Kidney (tissue), 14 donors: ENCODE measurements around the gene FBL. TPM values are rescaled to one million over a fixed set of nuclear protein-coding genes. Genes with fewer than 3 reads are reported as not detected.

Source experiments
- DNase-seq, 5 donors: peaks; one replicate each; pipeline ENCODE4 v3.0.0-alpha.2; 2013 to 2020
- FAIRE-seq: peaks from 2 replicates; lab custom pipeline; 2012; peaks lifted over from hg19 to GRCh38; lab: Jason Lieb, UNC
- H3K27ac ChIP-seq, 2 donors: one replicate each; pipeline ENCODE4 v1.7.0; 2013; ENCODE audit warnings: low read depth in 2 of 2, low read length in 2 of 2, inconsistent platforms in 1 of 2
- H3K27me3 ChIP-seq: one replicate; pipeline ENCODE4 v1.7.1; 2013; ENCODE audit warnings: low read length, inconsistent platforms; ENCODE audit not compliant: control insufficient read depth, insufficient read depth
- H3K36me3 ChIP-seq, 3 donors: one replicate each; pipeline versions ENCODE4 v1.7.0 to v1.7.1; 2013; ENCODE audit warnings: low read length in 3 of 3, control low read depth in 1 of 3, inconsistent platforms in 1 of 3; ENCODE audit not compliant: insufficient read depth in 3 of 3, control insufficient read depth in 2 of 3
- H3K4me1 ChIP-seq, 3 donors: one replicate each; pipeline versions ENCODE4 v1.7.0 to v1.7.1; 2013; ENCODE audit warnings: low read length in 3 of 3, inconsistent platforms in 1 of 3, low read depth in 1 of 3; ENCODE audit not compliant: control insufficient read depth in 2 of 3, insufficient read depth in 2 of 3
- H3K4me3 ChIP-seq, 3 donors: one replicate each; pipeline versions ENCODE4 v1.7.0 to v1.8.1; 2013; ENCODE audit warnings: low read length in 3 of 3, control low read depth in 1 of 3, inconsistent platforms in 1 of 3
- H3K9ac ChIP-seq, 3 donors: one replicate each; pipeline versions ENCODE4 v1.7.0 to v1.7.1; 2013; ENCODE audit warnings: low read length in 3 of 3, control low read depth in 1 of 3, inconsistent platforms in 1 of 3
- H3K9me3 ChIP-seq, 3 donors: one replicate each; pipeline versions ENCODE4 v1.7.0 to v1.7.1; 2013; ENCODE audit warnings: low read length in 3 of 3, control low read depth in 1 of 3, inconsistent platforms in 1 of 3; ENCODE audit not compliant: control insufficient read depth in 2 of 3, insufficient read depth in 1 of 3
- intact Hi-C: fragments of 100-400 bp; cut with DNase I; formaldehyde crosslinking; loops from one replicate; pipeline ENCODE4 v1.11.1; 2022
- polyA plus RNA-seq: library from polyadenylated mRNA; stranded (reverse); fragments of 350-450 nt; fragmentation: Illumina TruSeq; extraction: RNeasy Lipid Tissue Mini Kit (QIAGEN cat#74804); gene quantifications from one replicate; pipeline ENCODE4 v1.2.3, GENCODE V29; 2014; ENCODE audit warnings: low read depth, low replicate concordance; ENCODE audit not compliant: insufficient read depth
- total RNA-seq: library from RNA; stranded (reverse); fragmentation: NEBNext Ultra II Directional; extraction: Animal tissue kit (Norgen Biotek cat#: 25700); gene quantifications from one replicate; pipeline ENCODE4 v1.2.1, GENCODE V29; 2021
- TF ChIP-seq, protein P1 (sequence below): IDR thresholded peaks from 3 replicates; pipeline ENCODE4 v1.5.1; 2012; ENCODE audit warnings: mild to moderate bottlenecking, moderate library complexity, borderline replicate concordance; ENCODE audit not compliant: insufficient read depth; ENCODE audit errors: extremely low read depth
- donor health status: control.
- donor health status: control.
- donor health status: control.
- donor health status: control.
- donor health status: control.
- donor health status: DM: yes; HTN: yes; CAD: no.
- donor health status: Normal renal cell carcinoma (clear cell type).

Gene FBL
- total and polyA plus RNA-seq, 2 donors from 2014 or later: 155 to 165 TPM

DNA sequence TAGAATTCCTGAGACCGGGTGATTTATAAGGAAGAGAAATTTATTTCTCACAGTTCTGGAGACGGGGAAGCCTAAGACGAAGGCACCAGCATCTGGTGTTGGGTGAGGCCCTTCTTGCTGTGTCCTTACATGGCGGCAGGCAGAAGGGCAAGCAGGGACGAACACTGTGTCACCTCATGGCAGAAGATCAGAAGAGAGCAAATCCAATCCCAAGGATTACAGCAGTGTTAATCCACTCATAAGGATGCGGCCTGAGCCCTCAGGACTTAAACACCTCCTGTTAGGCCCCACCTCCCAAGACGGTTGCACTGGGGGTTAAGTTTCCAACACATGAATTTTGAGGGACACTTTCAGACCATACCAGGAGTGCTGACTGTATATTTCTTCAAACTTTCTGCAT lies 6.7 kb upstream of the FBL start:
- Histone ChIP-seq H3K9ac (no peak overlapping the region), H3K27ac (no peak overlapping the region), H3K9me3 (no peaks in the 10 kb centered on the region), H3K4me3 (no peak overlapping the region), H3K4me1 (no peaks in the 10 kb centered on the region), H3K36me3 (no peaks in the 10 kb centered on the region), H3K27me3 (no peaks in the 10 kb centered on the region)
- FAIRE-seq (no peak), DNase-seq (no peak)
- TF ChIP-seq, protein P1, sequence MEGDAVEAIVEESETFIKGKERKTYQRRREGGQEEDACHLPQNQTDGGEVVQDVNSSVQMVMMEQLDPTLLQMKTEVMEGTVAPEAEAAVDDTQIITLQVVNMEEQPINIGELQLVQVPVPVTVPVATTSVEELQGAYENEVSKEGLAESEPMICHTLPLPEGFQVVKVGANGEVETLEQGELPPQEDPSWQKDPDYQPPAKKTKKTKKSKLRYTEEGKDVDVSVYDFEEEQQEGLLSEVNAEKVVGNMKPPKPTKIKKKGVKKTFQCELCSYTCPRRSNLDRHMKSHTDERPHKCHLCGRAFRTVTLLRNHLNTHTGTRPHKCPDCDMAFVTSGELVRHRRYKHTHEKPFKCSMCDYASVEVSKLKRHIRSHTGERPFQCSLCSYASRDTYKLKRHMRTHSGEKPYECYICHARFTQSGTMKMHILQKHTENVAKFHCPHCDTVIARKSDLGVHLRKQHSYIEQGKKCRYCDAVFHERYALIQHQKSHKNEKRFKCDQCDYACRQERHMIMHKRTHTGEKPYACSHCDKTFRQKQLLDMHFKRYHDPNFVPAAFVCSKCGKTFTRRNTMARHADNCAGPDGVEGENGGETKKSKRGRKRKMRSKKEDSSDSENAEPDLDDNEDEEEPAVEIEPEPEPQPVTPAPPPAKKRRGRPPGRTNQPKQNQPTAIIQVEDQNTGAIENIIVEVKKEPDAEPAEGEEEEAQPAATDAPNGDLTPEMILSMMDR: no peak
- intact Hi-C loops: no loop called here

DNA sequence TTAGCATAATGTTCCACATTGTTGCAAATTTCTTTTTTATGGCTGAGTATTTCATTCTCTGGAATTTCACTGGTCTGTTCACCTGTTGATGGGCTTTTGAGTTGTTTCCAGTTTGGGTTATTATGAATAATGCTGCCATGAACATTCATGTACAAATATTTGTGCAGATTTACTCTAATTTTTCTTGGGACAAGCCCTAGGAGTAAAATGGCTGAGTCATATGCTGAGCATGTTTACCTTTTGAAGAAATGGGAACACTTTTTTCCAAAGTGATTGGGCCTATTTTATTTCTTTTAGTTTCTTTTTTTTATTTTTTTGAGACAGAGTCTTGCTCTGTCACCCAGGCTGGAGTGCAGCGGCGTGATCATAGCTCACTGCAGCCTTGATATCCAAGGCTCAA lies 4.7 kb upstream of the FBL start:
- no peak for FAIRE-seq
- no peaks in the 10 kb centered on the region for H3K9me3 ChIP-seq
- TF ChIP-seq, protein P1: no peak

DNA sequence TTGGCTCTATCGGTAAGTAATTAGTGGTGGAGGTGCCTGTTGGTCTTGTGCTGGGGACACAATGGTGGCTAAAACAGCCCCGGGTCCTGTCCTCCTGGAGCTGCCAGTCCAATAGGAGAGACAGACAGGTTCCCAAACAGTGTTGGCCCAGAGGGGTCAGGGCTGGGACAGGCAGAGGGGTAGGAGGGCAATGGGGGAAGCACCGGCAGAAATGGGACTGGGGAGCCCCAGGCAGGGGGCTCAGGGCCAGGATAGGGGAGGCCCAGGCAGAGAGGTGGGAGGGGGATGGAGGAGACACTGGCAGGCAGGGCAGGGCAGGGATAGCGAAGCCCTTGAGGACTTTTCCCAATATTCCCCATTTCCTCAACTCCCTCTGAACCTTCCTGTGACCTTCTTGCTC lies 2.2 kb upstream of the FBL start:
- intact Hi-C loops: no loop called here
- H3K36me3 ChIP-seq: no peaks in the 10 kb centered on the region
- no peak for DNase-seq
- H3K4me3 ChIP-seq: no peak overlapping the region
- H3K27ac ChIP-seq: no peak overlapping the region
- H3K9ac ChIP-seq: no peak overlapping the region
- no peaks in the 10 kb centered on the region for H3K27me3 ChIP-seq
- no peaks in the 10 kb centered on the region for H3K9me3 ChIP-seq
- TF ChIP-seq, protein P1: no peak
- no peak for FAIRE-seq
- peaks cover 5 to 7% (median 6%) of the 10 kb centered on the region in 3 donors for H3K4me1 ChIP-seq

More for the DNA sequence above, 4.7 kb upstream of the FBL start:
- intact Hi-C loops: no loop called here
- Histone ChIP-seq H3K4me3 (no peak overlapping the region), H3K27ac (no peak overlapping the region), H3K4me1 (peaks cover 0 to 6% (median 5%) of the 10 kb centered on the region in 3 donors), H3K9ac (no peak overlapping the region), H3K27me3 (no peaks in the 10 kb centered on the region), H3K36me3 (no peaks in the 10 kb centered on the region)
- no peak for DNase-seq

DNA sequence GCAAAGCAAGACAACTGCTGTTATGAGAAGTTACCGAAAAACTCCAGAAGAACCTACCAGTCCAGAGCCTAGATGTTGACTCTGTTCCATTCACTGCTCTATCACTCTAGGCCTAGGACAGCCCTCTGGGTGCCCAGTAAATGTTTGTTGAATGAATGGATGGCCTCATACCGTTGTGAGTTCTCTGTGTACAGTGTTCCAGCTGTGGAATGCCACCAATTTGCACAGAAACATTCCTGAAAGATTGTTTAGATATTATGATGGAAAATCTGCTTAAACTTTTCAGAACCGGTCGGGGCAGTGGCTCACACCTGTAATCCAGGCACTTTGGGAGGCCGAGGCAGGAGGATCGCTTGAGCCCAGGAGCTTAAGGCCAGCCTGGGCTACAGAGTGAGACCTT lies 1.3 kb upstream of the FBL start:
- Histone ChIP-seq H3K4me1 (peaks cover 5 to 10% (median 6%) of the 10 kb centered on the region in 3 donors), H3K4me3 (no peak overlapping the region), H3K27me3 (no peaks in the 10 kb centered on the region), H3K36me3 (no peaks in the 10 kb centered on the region), H3K9ac (no peak overlapping the region), H3K27ac (no peak overlapping the region), H3K9me3 (no peaks in the 10 kb centered on the region)
- TF ChIP-seq, protein P1: no peak
- FAIRE-seq (no peak), DNase-seq (no peak)
- intact Hi-C loops: no loop called here
